GM21360 (cell line): ENCODE results near the gene CAMK1G.

Experiments used
- ATAC-seq: cut with Tn5 transposase; IDR thresholded peaks from one replicate; pipeline ENCODE4 v1.9.1; 2021; ENCODE audit warnings: mild to moderate bottlenecking, moderate library complexity; ENCODE audit not compliant: unreplicated experiment

The CAMK1G gene

DNA sequence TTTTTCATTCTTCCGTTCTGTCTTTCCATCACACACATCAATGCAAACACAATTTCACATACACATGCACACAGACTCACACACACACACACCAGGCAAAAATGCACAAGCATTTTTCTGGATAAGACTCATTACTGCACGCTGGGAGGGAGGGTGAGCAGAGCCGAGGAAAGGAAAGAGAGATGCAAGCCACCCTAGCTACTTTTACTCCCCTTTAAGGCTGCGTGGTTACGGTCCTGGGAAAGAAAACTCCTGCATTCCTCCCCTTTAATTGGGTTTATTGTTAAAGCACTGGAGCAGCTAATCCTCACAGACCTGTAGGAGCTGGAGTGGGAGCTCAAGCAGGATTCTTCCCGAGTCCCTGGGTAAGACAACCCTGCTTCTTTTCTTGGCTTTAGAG is at the start of gene CAMK1G:
Gene CAMK1G, plus strand, starts transcription at position 307 of the 400 bp plus-strand sequence. CDS start 11,270 bp downstream, outside the sequence.
- no peak for ATAC-seq

GRCh38 chr1:209534496-209535250 is 48.8 kb upstream of the CAMK1G start:
- ATAC-seq: no peak

- no peak for ATAC-seq
Measured at GRCh38 chr1:209536843-209537242, 46.7 kb upstream of the CAMK1G start.

- ATAC-seq: no peak
Measured at GRCh38 chr1:209537336-209538114, 46.0 kb upstream of the CAMK1G start.

GRCh38 chr1:209539576-209539975 is 43.9 kb upstream of the CAMK1G start:
- ATAC-seq: no peak

DNA sequence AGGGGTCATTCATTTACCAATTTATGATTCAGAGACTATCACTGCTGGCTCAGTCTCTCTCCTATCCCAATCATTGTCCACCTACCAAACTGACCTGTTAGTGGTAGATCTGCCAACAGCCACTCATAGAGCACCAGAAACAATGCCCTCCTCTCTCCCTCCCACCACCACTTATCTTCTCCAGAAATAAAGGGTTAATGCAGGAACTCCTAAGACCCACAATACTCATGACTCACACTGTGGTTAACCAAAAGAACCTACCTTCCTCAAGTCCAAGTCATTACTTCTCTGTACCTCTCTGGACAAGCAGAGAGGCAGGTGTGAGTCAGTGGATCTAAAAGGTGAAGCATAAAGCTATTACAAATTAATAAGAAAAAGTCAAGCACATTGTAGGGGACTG is 40.9 kb upstream of the CAMK1G start:
- no peak for ATAC-seq

DNA sequence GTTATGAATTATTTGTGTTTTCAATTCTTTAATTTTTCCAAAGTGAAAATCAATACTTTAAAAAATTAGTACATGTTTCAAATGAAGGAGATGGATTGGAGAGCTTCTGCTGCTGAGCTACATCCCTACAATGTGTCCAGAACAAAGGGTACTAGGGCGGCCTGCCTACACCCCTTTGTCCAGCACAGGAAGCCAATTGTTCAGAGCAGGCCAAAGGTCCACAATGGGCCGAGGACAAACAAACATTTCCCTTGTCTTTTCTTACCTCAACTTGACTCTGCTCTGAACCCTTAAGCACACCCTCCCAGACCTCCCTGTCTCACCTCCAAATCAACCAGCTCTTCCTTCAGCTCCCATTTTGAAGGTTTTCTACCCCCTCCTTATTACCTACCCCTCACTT is 39.4 kb upstream of the CAMK1G start:
- no peak for ATAC-seq

GRCh38 chr1:209545423-209545822 is 38.1 kb upstream of the CAMK1G start:
- no peak for ATAC-seq

- no peak for ATAC-seq
Measured at GRCh38 chr1:209546390-209547085, 37.0 kb upstream of the CAMK1G start.

DNA sequence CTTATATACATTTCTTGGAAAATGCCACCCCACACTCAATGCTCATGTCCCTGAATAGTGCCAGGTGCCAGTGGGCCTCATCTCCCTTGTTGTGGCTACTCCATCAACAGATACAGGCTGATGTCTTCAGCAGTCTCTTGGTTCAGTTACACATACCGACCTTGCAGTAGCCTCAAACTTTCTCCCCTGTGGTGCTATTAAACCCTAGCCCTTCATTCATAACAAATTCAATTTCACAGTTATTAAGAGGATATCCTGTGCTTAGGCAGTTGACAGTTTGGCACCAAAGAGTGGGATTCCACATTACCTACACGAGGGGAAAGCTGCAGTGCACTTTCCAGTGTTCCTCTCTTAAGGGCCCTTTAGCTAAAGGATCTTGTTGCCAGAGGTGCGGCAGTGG is 35.9 kb upstream of the CAMK1G start:
- ATAC-seq: no peak

- ATAC-seq: no peak
Measured at GRCh38 chr1:209549443-209550205, 33.9 kb upstream of the CAMK1G start.

DNA sequence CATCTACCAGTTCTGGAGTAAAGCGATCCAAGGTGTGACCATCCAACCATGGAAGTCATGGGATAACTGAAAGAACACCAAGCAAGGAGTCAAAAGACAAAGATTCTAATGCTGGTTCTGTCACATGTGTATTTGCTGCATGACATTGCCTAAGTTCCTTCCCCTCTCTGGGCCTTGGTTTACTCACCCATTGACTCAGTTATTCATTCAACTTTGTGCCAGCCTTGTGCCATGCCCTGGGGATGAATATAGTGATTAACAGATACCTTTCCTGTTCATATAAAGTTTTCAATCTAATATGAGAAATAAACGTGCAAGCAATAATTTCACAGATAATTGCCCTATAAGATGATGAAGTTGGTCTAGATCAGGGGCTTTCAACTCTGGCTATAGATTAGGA is 33.0 kb upstream of the CAMK1G start:
- no peak for ATAC-seq

GRCh38 chr1:209552406-209553264 is 30.9 kb upstream of the CAMK1G start:
- ATAC-seq: no peak

DNA sequence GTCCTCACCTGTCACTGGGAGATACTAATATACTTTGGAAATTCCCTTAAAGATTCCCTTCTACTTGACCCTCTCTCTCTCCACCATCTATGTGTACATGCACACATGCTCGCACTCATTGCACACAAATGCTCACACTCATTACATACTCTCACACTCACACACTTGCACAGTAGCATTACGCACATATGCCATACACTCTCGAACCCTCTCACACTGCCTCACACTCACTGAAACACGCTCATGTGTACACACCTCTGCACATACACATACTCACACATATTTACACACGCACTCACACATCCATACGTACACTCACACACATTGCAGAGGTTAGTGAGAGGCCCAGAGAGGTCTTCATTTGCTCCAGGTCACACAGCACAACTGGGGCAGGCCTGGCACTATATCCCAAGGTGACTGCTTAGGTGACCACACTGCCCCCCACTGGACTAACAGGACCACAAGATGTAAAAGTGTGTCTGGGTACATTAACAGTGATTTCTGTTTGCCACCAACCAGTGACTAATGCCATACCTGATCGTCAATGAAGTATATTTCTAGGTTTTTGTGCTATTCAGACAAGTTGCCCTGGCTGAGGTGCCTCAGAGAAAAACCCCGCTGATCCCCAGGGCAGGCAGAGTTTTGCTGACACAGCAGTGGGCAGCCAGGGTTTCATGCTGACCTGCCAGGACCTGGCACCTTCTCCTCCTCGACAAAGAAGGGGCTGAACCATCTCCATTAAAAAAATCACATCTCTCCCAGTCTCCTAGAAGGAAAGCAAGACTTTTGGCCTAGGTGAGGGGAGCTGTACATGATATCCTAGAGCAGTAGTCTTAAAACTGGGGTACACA is 28.5 kb upstream of the CAMK1G start:
- ATAC-seq: no peak

DNA sequence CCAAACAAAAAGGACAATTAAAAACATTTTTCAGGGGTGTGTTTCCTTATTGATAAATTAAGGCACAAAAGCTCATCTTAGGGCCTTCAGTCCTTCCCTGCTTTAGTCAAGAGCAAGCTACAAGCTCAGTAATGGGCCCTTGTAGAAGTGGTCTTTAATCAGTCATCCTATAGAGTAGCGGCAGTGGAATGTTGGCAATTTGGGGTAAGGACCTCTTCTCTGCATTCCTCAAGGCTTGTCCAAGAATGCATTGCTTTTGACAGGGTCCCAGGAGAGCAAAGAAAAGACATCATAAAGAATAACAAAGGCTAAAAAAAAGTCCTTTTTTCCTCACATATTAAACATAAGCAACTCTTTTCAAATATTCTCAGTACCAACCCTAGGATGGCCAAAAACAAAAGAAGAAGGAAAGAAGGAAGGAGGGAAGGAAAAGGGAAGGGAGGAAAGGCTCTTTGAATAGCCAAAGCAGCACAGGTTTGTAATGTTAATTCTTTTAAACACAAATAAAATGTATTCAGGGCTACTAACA is 27.3 kb upstream of the CAMK1G start:
- ATAC-seq: no peak

GRCh38 chr1:209557221-209557620 is 26.3 kb upstream of the CAMK1G start:
- ATAC-seq: no peak

- no peak for ATAC-seq
Measured at GRCh38 chr1:209560529-209560928, 23.0 kb upstream of the CAMK1G start.

DNA sequence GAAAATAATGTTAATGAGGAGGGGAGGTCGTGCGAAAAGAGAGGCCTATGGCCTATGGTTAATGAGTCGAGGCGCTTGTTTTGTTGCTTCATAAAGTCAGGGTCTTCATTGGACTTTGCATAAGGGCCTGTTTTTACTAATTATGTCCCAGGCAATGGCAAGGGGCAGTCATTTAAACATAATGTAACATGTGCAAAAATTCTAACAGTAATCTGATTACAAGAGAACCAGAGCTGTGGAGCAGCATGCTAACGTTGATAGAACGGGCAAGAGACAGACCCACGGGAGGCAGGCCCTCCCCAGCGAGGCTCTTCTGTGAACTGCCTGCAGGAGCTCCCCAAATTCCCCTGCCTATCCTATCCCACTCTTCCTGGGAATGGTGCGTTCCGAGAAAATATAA is 22.6 kb upstream of the CAMK1G start:
- no peak for ATAC-seq

DNA sequence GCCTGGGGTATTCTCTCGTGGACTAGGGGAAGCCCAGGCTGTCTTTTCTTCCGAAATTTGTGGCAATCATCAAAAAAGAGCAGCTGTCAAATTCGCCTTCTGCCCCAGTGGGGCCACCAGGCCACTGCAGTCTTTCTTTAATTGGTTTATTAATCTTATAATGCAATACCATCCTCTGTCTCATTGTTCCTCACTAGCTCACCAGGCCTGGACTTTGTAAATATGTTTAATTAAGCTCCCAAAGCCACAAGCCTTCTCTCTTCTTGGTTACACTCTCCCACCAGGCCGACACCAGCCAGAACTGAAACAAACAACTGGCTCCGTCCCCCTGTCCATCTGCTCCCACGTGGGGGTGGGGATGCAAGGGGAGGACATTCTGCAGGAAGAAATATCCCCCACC is 22.0 kb upstream of the CAMK1G start:
- no peak for ATAC-seq
